KBM-7 (cell line): ENCODE data around the gene FAR1.

Experiments used
- DNase-seq: peaks from one replicate; pipeline ENCODE4 v3.0.0-alpha.2; 2015
- in situ Hi-C: fragments of 300-500 bp; cut with MboI; formaldehyde crosslinking; loops from 2 replicates; pipeline ENCODE4 v1.14.3; 2020; ENCODE audit warnings: low sequenced_read_pairs, low pct_unique_long_range_greater_than_20kb, mixed read lengths

FAR1 gene

GRCh38 chr11:13668957-13669521, 571 bp downstream of the FAR1 start:
- in situ Hi-C loops: no loop called here
- DNase-seq: peak; percentile 67

- no peak for DNase-seq
- in situ Hi-C loops: no loop called here
Observed at GRCh38 chr11:13669544-13670488, 1.3 kb downstream of the FAR1 start.

- DNase-seq: no peak
- in situ Hi-C loops: no loop called here
Observed at GRCh38 chr11:13672576-13673210, 4.2 kb downstream of the FAR1 start.

GRCh38 chr11:13674799-13675509, 6.5 kb downstream of the FAR1 start:
- peak; percentile 72 for DNase-seq
- in situ Hi-C loops: no loop called here

DNA sequence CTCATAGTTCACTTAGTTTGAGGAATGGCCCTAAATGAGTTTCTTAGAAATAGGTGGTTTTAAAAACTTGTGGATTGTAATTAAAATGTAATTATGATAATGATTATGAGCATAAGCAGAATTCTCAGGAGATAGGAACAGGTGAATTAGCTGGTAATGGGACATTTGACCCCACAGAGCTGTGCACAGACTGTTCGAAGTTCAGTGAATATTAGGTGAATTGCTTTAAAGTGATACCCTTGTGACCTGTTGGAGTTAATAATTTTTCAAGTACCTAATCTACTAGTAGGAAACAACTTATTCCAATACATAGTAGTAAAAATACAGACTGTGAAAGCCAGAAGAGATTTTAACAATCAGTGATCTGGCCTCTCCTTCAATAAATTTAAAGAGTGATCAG, 8.1 kb downstream of the FAR1 start:
- DNase-seq: no peak
- in situ Hi-C loops: no loop called here

GRCh38 chr11:13679768-13680167, 11.3 kb downstream of the FAR1 start:
- DNase-seq: no peak
- in situ Hi-C loops: no loop called here

DNA sequence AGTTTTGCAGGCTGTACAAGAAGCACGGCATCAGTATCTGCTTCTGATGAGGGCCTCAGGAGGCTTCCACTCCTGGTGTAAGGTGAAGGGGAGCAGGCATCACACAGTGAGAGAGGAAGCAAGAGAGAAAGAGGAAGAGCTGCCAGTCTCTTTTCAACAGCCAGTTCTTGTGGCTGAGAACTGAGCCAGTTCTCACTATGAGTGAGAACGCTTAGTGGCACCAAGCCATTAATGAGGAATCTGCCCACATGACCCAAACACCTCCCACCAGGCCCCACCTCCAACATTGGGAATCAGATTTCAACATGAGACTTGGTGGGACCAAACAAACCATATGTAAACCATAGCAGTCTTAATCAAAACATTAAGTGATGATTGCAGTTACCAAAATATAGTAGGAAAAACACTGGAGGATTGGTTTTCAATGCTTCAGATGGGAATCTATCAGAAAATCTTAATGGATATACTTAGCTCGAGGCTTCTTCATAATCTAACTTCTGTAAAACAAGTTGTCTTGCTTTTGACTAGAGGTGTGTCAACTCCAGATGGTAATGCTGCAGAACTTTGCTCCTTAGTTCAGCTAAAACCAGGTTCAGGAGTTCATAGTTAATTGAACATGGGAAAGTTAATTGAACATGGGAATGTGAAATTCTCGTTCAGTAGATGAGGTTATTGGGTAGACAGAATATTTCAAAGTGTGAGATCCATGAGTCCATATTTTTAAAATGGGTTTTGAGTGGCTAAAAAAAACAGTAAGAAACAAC, 12.2 kb downstream of the FAR1 start:
- in situ Hi-C loops: no loop called here

DNA sequence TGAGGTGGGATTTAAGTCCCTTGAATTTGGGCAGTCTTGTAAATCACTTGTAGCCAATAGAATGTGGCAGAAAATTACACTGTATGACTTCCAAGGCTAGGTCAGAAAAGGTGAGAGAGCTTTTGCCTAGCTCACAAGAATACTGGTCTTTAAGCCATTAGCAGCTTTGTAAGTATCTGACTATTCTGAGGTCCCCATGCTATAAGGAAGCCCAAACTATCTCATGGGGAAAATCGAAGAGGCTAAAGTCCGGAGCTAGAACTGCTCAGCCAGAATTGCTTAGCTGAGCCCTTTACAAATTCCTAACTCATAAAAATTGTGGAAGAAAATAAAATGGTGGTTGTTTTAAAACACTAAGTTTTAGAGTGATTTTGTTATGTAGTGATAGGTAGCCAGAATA, 13.0 kb downstream of the FAR1 start:
- DNase-seq: no peak
- in situ Hi-C loops: no loop called here

More for the DNA sequence above, 12.2 kb downstream of the FAR1 start:
- peak; percentile 75 for DNase-seq

GRCh38 chr11:13682212-13682611, 13.7 kb downstream of the FAR1 start:
- in situ Hi-C loops: no loop called here

GRCh38 chr11:13685461-13686108, 17.1 kb downstream of the FAR1 start:
- no peak for DNase-seq

More at GRCh38 chr11:13682212-13682611, 13.7 kb downstream of the FAR1 start:
- no peak for DNase-seq

DNA sequence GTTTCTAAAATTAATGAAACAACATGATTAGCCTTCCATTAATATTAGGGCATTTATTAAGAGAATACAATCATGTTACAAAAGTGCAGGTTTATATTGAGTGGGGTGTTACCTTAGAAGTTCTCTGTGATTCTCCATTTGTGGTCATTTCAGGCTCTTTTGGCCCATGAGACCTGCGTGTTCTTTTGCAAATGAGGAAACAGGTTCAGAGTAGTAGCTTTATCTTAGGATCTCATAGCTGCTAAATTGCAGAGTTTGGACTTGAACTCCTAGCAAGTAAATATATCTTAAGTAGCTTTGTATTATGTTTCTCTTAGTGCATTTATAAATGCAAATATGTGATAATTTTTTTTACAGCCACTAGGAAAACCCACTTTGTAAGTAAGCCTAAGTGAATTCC, 18.3 kb downstream of the FAR1 start:
- in situ Hi-C loops: no loop called here
- no peak for DNase-seq

More at GRCh38 chr11:13685461-13686108, 17.1 kb downstream of the FAR1 start:
- in situ Hi-C loops: no loop called here

GRCh38 chr11:13687271-13687670, 18.8 kb downstream of the FAR1 start:
- in situ Hi-C loops: no loop called here
- no peak for DNase-seq

GRCh38 chr11:13691286-13691899, 22.9 kb downstream of the FAR1 start:
- no peak for DNase-seq
- in situ Hi-C loops: no loop called here

DNA sequence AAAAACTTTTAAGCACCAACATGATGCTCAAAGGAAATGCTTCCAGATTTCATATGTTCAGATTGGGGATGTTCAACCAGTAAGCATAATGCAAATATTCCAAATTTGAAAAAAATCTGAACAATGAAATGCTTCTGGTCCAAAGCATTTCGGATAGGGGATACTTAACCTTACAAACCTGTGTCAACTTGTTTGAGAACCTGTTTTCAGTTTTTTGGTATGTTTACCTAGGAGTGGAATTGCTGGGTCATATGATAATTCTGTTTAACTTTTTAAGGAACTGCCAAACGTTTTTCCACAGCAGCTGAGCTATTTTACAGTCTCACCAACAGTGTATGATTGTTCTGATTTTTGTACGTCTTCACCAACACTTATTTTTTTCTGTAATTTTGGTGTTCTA, 23.7 kb downstream of the FAR1 start:
- in situ Hi-C loops: no loop called here
- DNase-seq: no peak

DNA sequence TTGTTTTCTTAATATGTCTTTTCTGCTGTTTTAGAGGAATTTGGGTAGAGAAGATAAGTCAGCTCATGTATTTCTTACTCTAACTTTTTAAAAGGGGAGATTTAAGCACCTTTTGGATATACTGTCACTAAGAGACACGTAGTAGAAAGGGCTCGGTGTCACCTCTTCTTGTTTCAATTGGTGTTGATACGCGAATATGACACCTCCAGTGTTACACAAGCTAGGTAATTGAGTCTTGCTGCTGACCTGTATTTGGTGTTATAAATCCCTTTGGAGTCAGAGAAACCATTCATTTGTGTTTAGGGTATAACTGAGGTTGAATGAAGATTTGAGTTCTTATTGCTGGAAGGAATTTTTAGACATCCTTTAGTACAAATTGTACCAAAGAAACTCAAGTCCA, 25.6 kb downstream of the FAR1 start:
- DNase-seq: no peak
- in situ Hi-C loops: no loop called here

DNA sequence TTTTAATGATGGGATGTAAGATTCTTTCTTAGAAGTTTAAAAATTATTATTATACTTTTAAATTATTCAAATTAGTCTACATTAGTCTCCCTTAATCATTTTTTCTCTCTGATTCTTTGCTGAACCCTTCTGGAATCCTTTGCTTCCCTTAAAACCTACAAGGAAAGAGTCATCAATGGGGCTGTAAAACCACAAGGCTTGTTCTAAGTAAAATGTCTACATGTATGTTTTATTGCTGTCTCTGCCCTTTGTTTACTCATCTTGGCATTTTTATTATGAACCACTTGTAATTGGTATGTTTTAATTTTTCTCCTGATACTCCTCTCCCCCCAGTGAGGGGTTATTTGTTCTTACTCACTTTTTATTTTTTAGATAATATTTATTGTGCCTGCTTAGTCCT, 27.4 kb downstream of the FAR1 start:
- no peak for DNase-seq
- in situ Hi-C loops: no loop called here

DNA sequence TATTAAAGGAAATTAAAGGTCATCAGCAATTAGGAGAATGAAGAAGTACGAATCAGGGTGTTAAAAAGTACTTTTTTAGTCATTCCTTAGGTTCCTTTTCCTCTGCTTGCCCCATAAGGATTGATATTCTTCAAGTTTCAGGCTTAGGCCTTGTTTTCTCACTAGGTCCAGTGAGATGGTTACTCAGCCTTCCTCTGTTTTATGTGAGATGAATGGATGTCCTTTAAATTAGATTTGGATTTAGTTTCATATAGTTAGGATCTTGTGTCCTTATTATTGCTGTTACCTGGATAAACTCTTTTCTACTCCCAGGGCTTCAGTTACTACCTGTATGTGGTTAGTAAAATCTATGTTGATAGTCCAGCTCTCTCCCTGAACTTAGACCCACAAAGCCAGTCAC, 29.2 kb downstream of the FAR1 start:
- DNase-seq: no peak
- in situ Hi-C loops: no loop called here

- no peak for DNase-seq
Observed at GRCh38 chr11:13698132-13698531, 29.7 kb downstream of the FAR1 start.

More at GRCh38 chr11:13698132-13698531, 29.7 kb downstream of the FAR1 start:
- in situ Hi-C loops: no loop called here
